NCI-H187 treated with DMSO at 0.1 percent for 48 hours (cell line): Measurements from ENCODE around the gene TBRG1.

ENCODE experiments used
- DNase-seq: peaks from one replicate; lab custom pipeline; 2025; lab: John Stamatoyannopoulos, UW

Gene TBRG1

DNA sequence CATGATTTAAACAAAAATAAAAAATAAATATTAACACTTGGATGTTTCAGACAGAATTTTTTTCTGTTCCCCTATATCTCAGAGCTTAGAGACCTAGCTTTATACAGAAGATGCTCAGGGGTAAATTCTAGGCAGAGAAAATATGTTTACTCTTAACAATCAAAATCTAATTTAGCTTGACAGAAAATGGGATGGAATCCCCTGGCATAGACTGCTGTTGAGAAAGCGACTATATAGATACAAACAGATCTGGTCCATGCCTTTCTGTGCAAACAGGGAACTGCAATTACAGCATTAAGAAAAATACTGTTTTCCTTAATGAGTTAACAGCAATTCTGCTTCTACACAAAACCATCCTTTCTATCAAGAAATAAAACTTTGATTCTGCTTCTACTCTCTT is 36.3 kb downstream of the TBRG1 start:
- DNase-seq: no peak

DNA sequence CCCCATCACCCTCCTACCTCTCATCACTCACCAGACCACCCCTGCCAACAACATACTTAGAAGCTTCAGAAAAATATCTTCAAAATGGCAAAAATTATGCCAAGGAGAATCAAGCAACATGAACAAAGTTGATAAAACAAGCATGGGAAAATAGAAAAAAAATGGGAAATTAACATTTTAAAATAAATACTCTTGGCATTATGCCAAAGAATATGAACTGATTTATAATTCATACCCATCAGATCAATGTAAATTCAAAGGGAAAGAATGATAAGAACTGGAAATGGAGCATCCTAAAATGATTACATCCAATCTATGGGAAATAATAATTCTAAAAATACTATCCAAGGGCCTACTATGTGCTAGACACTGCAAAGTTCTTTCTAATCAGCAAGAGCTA is 38.9 kb downstream of the TBRG1 start:
- DNase-seq: no peak

DNA sequence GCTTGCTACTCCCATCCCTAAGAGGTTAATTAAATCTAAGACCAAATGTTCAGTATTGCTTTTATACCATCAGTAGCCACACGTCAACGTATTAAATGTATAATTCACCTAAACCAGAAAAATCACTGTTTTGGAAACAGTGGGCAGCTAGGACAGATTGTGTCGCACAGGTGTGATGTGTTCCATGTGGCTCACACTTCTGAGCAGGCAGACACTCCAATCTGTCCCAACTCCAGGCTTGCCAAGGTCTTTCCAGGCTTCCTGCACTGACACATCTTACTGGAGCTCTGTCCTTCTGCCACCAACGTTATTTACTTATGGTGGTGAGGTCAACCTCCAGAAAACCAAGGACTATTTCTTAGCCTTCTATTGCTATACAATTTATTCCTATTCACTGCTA is 39.4 kb downstream of the TBRG1 start:
- no peak for DNase-seq

DNA sequence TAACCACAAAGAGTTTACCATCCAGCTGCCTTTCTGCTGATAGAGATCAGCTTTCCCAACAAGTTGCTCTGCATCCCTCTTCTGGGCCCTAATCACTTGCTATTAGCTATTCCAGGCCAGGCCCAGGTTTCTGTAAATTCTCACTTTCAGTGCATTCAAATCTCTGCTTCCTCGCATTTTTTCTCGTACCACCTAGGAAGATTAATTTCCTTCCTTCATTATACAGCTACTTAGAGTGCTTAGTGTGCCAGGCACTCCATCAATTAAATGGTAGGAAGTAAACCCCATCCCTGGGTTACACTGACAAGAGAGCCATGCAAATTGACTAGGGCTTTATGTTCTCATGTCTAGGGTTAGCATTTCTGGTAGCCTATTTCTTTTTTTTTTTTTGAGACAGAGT is 41.2 kb downstream of the TBRG1 start:
- DNase-seq: no peak

DNA sequence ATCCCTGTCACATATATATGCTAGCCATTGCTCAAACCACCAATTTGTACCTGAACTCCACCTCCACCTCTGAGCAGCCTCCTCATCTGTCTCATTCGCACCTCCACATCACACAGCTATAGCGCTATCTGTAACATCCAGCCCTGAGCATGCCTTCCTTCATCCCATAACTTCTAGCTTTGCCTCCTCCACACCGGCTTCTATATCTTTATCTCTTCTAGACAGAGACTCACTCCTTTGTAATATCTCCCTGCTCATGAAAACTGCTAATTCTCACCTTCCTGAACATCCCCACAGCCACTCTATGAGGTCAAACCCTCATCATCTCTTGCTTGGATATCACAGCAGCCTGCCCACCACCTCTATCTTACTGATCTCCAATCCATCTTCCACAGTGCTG is 44.9 kb downstream of the TBRG1 start:
- no peak for DNase-seq

DNA sequence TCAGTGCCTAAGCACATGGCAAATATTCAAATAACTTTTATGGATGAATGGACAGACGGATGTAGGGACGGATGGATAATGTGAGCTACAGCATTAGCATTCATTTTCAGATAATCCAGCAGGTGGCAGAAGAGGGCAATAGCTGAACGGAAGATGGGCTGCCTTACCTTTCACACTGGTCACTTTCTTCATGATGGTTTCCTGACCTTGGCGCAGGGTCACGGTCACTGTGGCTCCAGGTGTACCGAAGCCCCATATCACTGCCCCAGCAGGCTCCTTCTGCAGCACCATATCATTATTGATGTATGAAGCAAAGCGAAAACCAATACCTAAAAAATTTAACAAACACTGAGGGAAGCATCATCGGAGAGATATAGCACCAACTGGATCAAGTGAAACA is 46.5 kb downstream of the TBRG1 start:
- DNase-seq: peak; percentile 15

DNA sequence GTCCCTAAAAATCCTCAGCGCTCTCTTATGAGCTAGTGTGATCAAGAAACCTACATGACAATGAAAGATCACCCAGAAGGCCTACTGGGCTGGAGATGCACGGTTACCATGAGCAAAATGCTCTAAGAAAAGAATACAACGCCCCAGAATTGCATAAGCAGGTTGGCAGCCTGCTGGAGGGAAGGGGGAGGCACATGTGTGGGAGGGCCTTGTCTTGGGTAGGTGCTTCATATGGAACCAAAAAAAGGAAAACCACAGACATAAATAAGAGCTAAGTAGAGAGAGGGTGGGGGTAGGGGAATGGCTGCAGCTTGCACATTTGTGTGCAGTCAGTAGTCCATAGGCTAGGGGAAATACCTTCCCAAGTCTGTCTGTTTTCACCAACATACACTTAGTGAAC is 48.1 kb downstream of the TBRG1 start:
- DNase-seq: no peak

DNA sequence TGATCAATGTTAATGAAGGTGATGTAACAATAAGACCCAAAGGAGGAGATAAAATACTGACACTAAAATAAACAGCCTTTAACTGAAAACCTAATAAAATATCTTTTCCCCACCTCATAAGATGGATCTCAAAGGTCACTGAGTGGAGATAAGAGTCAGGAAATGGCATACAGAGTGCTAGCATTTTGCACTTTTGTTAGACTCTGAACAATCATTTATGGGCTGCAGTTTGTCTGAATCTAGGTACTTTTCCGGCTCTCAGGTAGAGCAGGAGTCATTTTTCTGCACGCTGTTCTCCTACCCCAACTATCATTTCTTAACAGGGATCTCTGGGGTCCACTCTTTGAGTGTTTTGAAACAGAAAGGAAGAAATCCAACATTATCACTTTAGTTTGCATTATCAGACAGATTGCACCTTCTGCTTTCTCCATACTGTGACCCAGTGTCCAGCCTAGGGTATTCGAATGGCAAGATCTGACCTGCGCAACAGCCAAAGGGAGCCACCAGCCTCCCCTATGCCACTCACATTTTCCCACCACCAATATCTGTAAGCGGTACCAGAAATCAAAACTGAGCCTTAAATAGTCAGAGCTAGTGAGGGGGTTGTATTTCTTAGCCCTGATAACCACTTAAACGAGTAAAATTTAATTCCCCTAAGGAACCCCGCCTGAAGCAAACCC is 50.0 kb downstream of the TBRG1 start:
- no peak for DNase-seq

DNA sequence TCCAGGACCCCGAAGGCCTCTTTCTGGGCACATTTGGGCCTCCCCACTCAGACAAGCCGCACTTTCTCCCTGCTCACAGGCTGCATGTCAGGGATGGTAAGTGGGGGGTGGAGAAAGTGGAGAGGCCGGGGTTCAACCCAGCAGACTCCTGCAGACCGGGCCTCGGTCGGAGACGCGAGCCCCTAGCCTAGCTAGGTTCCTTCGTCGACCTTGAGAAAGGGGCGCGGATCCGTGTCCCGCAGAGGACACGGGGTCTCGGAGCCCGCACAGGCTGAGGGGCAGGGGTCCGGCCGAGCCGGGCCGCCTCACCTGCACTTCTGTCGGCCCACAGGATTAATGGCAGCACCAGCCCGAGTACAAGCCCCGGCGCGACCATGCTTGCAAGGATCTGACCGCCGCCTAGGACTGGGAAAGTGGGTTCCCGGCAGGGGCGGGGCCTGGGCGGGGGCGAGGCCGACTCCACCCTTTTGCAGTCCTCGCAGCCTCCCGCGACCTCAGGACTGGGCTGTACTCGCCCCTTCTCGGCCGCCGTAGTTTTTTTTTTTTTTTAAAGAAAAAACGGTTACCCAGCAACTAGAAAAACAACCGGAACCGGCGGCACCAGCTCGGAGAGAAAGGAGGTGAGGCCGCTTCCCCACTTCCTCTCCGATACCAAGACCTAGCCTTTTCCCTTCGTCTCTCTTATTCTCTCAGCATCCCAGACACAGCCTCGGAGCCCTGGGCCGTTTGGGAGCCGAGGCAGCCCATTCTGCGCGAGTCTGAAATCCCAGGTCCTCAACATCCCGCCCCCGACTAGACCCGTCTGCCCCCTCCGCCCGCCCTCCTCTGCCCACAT is 50.9 kb downstream of the TBRG1 start, which contains the start of the genes SIAE and SPA17:
SIAE (minus strand) TSS at position 407 of the 835 bp plus-strand sequence; CDS start at position 376, 31 bp downstream.
SPA17 (plus strand) TSS at position 572 of the 835 bp plus-strand sequence. CDS start 1,361 bp downstream, outside the sequence.
- no peak for DNase-seq

DNA sequence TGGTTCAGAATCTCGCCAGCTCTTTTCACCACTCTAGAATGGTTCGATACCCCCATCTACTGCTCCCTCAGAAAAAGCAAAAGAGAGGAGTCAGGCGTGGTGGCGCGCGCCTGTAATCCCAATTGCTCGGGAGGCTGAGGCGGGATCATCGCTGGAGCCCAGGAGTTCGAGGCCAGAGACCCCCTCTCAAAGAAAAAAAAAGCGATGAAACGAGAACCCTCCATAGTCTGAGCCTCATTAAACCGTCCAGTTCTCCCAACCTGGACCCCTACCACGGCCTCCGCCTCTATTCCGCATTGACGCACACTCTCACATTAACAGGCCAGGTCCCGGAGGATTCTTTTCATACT is 51.5 kb downstream of the TBRG1 start:
- DNase-seq: no peak

DNA sequence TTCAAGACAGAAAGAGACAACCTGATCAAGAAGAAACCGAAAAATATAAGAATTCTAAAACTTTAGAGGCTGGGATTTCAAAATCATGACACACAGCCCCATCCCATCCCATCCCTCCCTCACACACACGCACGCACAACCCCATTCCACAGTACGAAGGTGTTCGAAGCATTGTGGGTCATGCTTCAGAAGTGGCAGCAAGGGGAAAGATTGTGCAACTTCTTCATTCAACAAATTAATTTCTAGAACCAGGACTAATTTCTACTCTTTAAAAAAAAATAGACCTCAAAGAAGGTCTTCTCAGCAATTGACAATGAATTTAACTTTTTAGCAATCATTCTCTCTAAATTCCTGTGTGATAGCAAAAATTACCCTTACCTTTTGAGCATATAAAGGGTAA is 51.9 kb downstream of the TBRG1 start:
- no peak for DNase-seq

DNA sequence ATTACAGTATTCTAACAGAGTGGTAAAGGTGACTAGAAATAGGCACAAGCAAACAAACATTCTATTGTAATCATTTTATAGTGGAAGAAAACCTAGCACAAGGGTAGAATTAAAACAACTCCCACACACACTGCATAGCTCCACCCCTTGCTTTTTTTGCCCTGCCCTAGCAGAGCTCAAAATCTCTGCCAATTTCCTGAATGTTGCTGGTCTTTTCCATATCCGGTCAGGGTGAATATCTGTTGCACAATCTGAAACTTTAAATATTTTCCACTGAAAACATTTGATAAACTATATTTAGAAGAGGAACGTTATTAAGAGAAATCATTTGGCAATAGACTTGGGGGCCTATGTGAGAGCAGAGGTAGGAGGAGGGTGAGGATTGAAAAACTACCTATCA is 53.7 kb downstream of the TBRG1 start:
- no peak for DNase-seq

DNA sequence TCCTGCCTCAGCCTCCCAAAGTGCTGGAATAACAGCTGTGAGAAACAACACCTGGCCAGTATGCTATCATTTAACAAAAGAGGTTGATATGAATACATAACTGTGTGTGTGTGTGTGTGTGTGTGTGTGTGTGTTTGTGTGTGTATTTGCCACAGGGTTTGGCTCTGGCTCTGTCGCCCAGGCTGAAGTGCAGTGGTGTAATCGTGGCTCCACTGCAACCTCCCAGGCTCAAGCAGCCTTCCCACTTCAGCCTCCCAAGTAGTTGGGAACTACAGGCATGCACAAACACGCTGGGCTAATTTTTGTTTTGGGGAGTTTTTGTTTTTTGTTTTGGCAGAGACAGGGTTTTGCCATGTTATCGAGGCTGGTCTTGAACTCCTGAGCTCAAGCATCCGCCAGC is 55.8 kb downstream of the TBRG1 start:
- DNase-seq: no peak

DNA sequence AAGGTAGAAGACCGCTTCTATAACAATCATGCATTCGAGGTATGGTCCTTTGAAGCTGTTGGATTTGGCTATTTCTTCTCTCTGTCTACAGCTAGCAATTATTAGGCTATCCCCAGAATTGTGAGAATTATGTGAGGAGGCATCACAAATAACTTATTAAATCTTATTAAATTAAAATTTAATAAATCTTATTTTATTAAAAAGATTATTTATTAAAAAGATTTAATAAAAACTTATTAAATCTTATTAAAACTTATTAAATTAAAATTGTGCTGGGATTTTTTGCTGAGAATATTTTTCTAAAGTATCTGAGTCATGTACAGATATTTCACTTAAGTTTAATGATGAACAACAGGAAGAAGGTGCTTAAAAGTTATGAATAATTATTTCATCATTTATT is 58.8 kb downstream of the TBRG1 start:
- DNase-seq: no peak

DNA sequence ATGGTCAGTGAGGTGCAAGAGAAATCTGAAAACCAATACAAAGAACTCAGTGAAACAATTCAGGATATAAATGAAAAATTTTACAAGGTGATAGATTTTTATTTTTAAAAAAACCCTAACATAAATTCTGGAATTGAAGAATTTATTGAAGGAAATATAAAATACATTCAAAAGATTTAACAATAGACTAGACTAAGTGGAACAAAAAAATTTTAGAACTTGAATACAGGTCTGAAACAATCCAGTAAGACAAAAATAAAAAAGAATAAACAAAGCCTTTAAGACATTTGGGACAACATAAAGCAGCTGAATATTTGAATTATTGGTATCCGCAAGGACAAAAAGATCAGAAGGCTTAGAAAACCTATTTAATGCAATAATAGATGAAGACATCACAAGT is 59.8 kb downstream of the TBRG1 start:
- DNase-seq: no peak
